ENCODE data around the gene ROCK2.

GRCh38 chr2:11242542-11243174 is 101.8 kb downstream of the ROCK2 start:
- TF ChIP-seq CEBPB (IDR thresholded peaks at IDR 0.05), result no peak
- no peak for TF ChIP-seq YY1 (IDR thresholded peaks at IDR 0.05; ENCODE audit: low read depth)
- no peak for TF ChIP-seq EP300 (IDR thresholded peaks at IDR 0.05; ENCODE audit: borderline replicate concordance)
- no peak for TF ChIP-seq TAF1 (IDR thresholded peaks at IDR 0.05; ENCODE audit: low read depth)

All from Ishikawa (cell line).